NCI-H748 (cell line): ENCODE results near the gene TMEM132A.

Experiments
- DNase-seq: peaks from one replicate; lab custom pipeline; 2025; ENCODE audit not compliant: unreplicated experiment; lab: John Stamatoyannopoulos, UW

TMEM132A gene

DNA sequence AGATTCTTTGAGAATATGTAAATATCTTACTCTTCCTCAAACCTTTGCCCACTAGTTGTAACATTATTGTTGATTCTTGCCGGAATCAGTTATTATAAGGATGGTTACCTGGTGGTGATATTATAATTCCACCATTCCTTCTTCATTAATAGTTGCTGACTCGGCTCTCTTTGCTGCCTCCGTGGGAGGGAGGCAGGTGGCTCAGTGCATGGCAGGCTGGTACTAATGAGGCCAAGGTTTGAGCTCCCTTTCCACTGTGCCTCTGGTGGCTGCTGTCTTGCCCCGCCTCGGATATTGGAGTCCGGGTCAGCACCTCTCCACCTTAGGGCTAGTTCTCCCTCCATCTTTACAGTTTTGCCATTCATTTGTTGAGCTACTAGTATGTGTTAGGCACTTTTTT, 59.9 kb downstream of the TMEM132A start:
- DNase-seq, result no peak

DNA sequence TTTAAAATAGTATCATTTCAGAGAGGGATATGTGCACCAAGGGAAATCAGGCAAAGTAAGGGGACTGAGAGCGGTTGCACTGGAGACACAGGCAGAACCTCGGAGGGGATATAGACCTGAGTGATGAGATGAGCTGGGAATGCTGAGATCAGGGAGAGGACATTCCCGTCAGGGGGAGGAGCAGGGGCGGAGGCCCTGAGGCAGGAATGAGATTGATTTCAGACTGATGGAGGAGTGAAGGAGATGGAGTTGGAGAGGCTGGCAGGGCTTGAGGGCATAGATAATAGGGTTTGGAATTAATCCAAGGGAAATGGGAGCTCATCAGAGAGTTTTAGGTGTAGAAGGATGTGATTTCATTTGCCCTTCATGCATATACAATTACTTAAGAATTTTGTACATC, 60.4 kb downstream of the TMEM132A start:
- no peak for DNase-seq

DNA sequence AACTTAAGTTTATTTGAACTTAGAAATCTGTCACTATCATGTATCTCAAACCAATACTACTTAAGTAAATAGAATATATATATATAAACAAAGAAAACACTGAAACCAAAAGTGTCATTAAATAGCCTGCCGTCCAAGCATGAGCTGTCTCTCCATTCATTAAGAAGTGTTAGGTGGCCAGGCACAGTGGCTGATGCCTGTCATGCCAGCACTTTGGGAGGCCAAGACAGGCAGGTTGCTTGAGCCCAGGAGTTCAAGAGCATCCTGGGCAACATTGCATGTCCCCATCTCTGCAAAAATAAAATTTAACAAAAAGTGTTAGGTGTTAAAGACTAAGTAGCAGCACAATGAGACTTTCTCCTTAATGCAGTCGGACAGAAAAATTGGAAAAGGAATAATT, 61.2 kb downstream of the TMEM132A start:
- no peak for DNase-seq

DNA sequence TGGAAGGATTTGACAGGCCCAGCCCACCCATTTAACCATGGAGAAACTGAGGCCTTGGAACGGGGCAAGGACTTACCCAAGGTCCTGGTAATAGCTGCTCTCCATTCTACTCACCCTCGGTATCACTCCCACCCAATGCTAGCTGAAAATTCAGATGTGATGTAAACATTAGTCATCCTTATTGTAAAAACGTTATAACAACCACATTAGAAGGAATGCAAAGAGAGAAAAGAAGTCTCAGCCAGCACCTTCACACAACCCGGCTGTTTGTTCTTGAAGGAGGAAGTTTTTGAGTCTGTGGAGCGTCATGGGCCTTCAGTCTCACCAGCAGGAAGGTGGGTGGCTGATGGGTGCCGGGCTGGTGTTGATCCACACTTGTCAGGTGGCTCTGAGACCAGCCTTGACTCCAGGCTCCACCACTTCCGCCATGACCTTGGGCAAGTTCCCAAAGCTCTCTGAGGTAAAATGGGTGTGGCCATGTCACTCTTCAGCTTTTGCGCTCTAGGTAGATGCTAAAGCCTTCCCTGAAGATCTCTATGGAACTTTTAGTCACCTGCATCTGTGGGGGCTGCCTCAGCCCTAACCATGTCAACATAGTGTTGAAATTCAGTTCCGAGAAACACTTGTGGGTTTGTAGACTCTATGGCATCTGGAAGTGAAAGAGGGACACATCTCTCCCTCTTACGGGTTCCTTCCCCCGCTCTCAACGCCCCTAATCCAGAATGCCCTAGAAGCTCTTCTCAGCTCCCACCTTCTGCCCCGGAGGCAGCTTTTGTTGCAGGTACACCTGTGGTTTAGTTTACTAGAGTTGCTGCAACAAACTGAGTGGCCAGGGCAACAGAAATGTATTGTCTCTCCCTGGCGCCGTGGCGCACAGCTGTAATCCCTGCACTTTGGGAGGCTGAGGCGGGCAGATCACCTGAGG, 62.0 kb downstream of the TMEM132A start:
- DNase-seq, result no peak
